ENCODE measurements around the gene TNNI2.
A peak's percentile ranks its signal among the peaks of the same experiment; 100 is the strongest.
"Not testable (repeated sequence)": the region's sequence is repeated elsewhere in the genome, so short reads cannot be mapped to it uniquely, and the experiment has no call there.

Gene TNNI2

GRCh38 chr11:1881442-1882264 lies 42.9 kb downstream of the TNNI2 start:
- DNase-seq (ENCODE audit: low read depth in 2 of 2) = no peak
- no peak for TF ChIP-seq CTCF (IDR thresholded peaks at IDR 0.05; ENCODE audit: low read depth, low read length)
- H3K4me3 ChIP-seq (replicated peaks in 1 of 2; ENCODE audit: low read depth in 2 of 2, low read length in 2 of 2) = no peak overlapping the region

GRCh38 chr11:1882265-1883238 lies 43.8 kb downstream of the TNNI2 start:
- DNase-seq (ENCODE audit: low read depth in 2 of 2) = peak; percentile 79 to 86
- no peak overlapping the region for H3K4me3 ChIP-seq (replicated peaks in 1 of 2; ENCODE audit: low read depth in 2 of 2, low read length in 2 of 2)
- TF ChIP-seq CTCF (IDR thresholded peaks at IDR 0.05; ENCODE audit: low read depth, low read length) = peak; percentile 98

- H3K4me3 ChIP-seq (replicated peaks in 1 of 2; ENCODE audit: low read depth in 2 of 2, low read length in 2 of 2) = no peak overlapping the region
- no peak for DNase-seq (ENCODE audit: low read depth in 2 of 2)
- no peak for TF ChIP-seq CTCF (IDR thresholded peaks at IDR 0.05; ENCODE audit: low read depth, low read length)
Measured at GRCh38 chr11:1883346-1884302, 44.8 kb downstream of the TNNI2 start.

GRCh38 chr11:1884303-1884700 lies 45.5 kb downstream of the TNNI2 start:
- no peak for DNase-seq (ENCODE audit: low read depth in 2 of 2)
- no peak for TF ChIP-seq CTCF (IDR thresholded peaks at IDR 0.05; ENCODE audit: low read depth, low read length)
- no peak overlapping the region for H3K4me3 ChIP-seq (replicated peaks in 1 of 2; ENCODE audit: low read depth in 2 of 2, low read length in 2 of 2)

- DNase-seq (ENCODE audit: low read depth in 2 of 2); H3K4me3 ChIP-seq (replicated peaks in 1 of 2; ENCODE audit: low read depth in 2 of 2, low read length in 2 of 2): not testable (repeated sequence)
Measured at GRCh38 chr11:1886551-1886950, 47.8 kb downstream of the TNNI2 start.

- no peak for TF ChIP-seq CTCF (IDR thresholded peaks at IDR 0.05; ENCODE audit: low read depth, low read length)
- no peak for DNase-seq (ENCODE audit: low read depth in 2 of 2)
- H3K4me3 ChIP-seq (replicated peaks in 1 of 2; ENCODE audit: low read depth in 2 of 2, low read length in 2 of 2) = no peak overlapping the region
Measured at GRCh38 chr11:1887451-1888346, 48.9 kb downstream of the TNNI2 start.

Data from cardiac fibroblast (primary cell).